HG02642 (cell line): ENCODE measurements around the gene KIF21B.

ENCODE experiments used
- ATAC-seq: cut with Tn5 transposase; IDR thresholded peaks from one replicate; pipeline ENCODE4 v1.9.1; 2021; ENCODE audit warnings: mild to moderate bottlenecking; ENCODE audit not compliant: unreplicated experiment, poor library complexity

Gene KIF21B

DNA sequence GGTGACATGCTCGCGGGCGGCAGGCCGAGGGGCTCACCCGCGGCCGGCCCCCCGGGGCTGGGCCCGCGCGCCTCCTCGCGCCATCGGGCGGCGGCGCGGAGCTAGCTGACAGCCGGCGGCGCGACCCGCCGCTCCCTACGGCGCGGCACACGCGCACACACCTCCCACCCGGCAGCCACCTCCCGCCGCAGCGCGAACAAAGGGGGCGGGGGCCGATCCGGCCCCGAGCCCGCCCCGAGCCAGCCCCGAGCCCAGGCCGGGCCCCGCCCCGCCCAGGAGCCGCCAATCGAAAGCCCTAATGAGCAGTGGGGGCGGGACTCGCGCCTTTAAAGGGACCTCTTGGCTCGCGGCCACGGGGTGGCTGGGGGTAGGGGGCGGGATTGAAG, at the start of gene KIF21B:
TSS of gene KIF21B (minus strand) at position 198 of the 386 bp plus-strand sequence. CDS start 331 bp downstream, outside the sequence.
- ATAC-seq: peak; percentile 73

DNA sequence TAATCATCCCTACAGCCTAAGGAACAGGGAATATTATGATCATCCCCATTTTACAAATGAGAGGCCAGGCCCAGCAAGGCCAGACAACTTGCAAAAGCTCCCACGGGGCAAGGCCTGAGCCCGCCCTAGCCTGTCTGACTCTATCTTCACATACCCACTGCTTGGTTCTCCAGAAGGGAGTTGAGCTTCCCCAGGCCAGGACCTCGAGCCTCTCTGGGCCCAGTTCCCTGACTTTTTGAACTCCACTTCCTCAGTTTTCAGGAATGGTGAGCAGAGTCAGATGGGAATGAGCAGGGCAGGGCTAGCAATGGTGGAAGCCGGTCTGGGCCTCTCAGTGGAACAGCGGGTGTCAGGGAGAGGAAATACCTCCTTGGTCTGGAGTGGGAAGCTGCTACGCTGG, 49.4 kb upstream of the KIF21B start:
- ATAC-seq: no peak

GRCh38 chr1:201072149-201072548, 48.6 kb upstream of the KIF21B start:
- ATAC-seq: no peak

DNA sequence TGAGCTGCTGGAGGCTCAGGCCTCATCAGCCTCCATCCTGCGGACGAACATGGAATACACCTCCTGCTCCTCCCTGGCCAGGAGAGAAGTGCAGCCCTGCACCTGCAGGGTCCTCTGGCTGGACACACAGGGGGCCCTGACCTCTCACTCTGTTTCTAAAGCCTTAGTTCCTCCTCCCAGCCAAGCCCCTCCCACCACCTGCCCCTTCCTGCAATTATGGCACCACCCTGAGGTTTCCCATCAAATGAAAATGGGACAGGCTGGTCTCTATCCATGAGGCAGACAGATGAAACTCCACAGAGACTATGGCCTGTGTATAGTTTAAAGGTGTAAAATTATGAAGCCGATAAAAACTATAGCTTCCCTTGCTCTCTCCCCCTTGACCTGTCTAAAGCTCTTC, 46.1 kb upstream of the KIF21B start:
- no peak for ATAC-seq

DNA sequence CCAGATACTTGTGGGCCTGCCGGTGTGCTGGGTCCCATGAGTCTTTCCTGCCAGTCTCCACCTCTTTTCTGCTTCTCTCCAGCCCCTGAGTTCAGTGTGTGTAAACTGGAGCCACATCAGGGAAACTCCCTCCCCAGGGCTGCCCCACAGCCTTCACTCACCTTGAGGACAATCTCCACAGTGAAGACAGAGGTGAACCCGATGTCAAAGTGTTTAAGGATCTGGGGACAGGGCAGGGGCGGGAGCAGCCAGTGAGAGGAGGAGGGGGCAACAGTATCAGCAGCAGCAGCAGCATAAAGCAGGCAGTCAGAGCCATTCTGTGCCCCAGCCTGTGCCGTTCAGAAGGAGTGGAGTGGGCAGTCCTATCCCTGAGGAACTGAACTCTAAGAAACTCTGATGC, 45.5 kb upstream of the KIF21B start:
- ATAC-seq: no peak

GRCh38 chr1:201066986-201067385, 43.5 kb upstream of the KIF21B start:
- no peak for ATAC-seq

DNA sequence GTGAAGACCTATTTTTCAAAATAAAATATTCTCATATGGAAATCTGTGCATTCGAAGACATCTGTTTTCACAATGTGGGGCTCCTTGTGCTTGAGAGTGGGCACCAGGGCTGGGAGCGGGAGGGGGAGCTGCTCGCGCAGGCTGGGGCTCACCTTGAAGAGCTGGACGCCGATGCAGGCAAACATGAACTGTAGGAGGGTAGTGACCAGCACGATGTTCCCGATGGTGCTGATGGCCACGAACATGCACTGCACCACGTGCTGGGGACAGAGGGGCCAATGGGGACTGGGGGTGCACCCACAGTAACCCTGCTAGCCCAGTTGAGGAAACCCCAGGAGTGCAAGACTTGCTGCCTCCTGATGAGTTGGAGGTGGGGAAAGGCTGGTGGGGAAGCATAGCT, 42.2 kb upstream of the KIF21B start:
- ATAC-seq: no peak

GRCh38 chr1:201064806-201065205, 41.3 kb upstream of the KIF21B start:
- no peak for ATAC-seq

DNA sequence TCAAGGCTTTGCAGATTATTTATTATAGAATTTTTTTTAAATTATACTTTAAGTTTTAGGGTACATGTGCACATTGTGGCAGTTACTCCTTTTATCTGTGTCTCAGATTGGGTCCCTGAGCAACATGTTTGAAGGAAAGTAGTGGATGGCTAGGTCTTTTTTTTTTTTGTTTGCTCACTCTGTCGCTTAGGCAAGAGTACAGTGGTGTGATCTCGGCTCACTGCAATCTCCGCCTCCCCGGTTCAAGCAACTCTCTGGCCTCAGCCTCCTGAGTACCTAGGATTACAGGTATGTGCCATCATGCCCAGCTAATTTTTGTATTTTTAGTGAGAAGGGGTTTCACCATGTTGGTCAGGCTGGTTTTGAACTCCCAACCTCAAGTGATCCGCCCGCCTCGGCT, 39.6 kb upstream of the KIF21B start:
- ATAC-seq: no peak

GRCh38 chr1:201062511-201063091, 39.1 kb upstream of the KIF21B start:
- ATAC-seq: no peak

GRCh38 chr1:201061886-201062285, 38.4 kb upstream of the KIF21B start:
- ATAC-seq: no peak

- ATAC-seq: no peak
These were observed 37.5 kb upstream of the KIF21B start for GRCh38 chr1:201061049-201061448.

GRCh38 chr1:201060586-201060985, 37.1 kb upstream of the KIF21B start:
- no peak for ATAC-seq

- ATAC-seq: no peak
These were observed 36.5 kb upstream of the KIF21B start for GRCh38 chr1:201059871-201060555.

- no peak for ATAC-seq
These were observed 35.9 kb upstream of the KIF21B start for GRCh38 chr1:201059401-201059800.

DNA sequence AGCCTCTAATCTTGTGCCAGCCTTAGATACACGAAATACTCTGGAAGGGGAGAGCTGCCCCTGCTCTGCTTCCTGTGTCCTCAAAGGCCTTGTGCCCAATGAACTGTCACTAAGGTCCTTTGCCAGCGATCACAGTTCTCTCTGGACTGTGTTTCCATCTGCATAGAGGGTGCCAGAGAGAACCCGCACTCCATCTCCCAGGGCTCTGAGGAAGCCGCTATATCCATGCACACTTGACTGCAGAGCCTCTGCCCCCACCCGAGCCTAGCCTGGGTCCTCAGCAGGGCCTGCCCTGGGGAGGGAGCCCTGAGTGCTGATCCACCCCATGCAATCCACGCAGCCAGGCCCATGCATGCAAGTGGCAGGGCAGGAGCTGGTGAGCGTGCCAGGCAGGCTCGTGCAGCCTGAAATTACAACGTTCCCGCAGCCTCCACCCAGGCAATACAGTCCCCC, 30.6 kb upstream of the KIF21B start:
- no peak for ATAC-seq

- ATAC-seq: no peak
These were observed 29.8 kb upstream of the KIF21B start for GRCh38 chr1:201053155-201053860.

GRCh38 chr1:201051399-201051798, 27.9 kb upstream of the KIF21B start:
- ATAC-seq: no peak

- no peak for ATAC-seq
These were observed 27.2 kb upstream of the KIF21B start for GRCh38 chr1:201050515-201051277.

DNA sequence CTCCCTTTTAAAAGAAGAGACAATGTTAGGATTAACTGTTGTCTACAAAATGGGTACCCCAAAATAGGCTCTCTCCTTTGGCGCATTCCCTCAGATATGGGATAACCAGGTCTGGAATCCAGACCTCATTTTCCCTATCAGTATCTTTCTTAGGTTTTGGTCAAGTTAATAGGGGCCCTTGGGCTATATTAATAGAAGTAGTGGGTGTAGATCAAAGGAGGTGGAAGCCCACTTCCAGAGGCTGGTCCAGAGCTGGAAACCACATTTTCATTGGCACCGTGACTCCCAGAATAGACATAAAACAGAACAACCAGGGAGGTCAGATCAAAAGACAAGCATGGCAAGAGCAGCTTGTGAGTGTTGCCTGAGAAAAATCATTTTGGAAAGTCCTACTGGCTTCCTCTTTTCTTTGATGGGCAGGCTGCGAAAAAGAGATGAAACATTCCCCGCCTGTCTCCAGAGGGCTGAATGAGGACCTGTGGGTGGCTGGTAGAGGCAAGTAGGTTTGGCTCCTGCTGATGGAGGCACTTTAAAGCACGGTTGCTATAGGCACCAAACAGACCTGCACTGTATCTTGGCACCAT, 25.8 kb upstream of the KIF21B start:
- no peak for ATAC-seq
